ENCODE measurements around the gene PPP2R3C.

DNA sequence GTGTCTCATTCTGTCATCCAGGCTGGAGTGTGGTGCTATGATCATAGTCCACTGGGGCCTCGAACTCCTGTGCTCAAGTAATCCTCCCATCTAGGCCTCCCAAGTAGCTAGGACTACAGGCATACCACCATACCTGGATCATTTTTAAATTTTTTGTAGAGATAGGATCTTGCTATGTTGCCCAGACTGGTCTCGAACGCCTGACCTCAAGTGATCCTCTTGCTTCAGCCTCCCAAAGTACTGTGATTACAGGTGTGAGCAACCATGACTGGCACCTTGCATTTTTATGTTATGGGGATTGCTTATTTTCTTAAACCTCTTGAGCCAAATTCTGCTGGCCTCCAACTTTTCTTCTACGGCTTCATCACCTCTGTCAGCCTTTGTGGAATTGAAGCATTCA lies 27.4 kb upstream of the PPP2R3C start:
- TF ChIP-seq, protein P1, sequence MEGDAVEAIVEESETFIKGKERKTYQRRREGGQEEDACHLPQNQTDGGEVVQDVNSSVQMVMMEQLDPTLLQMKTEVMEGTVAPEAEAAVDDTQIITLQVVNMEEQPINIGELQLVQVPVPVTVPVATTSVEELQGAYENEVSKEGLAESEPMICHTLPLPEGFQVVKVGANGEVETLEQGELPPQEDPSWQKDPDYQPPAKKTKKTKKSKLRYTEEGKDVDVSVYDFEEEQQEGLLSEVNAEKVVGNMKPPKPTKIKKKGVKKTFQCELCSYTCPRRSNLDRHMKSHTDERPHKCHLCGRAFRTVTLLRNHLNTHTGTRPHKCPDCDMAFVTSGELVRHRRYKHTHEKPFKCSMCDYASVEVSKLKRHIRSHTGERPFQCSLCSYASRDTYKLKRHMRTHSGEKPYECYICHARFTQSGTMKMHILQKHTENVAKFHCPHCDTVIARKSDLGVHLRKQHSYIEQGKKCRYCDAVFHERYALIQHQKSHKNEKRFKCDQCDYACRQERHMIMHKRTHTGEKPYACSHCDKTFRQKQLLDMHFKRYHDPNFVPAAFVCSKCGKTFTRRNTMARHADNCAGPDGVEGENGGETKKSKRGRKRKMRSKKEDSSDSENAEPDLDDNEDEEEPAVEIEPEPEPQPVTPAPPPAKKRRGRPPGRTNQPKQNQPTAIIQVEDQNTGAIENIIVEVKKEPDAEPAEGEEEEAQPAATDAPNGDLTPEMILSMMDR (IDR thresholded peaks at IDR 0.05) = no peak
- no peak for TF ChIP-seq ZFX (IDR thresholded peaks at IDR 0.05; ENCODE audit: borderline replicate concordance)
